ENCODE data around the gene SPTBN1. TPM values are rescaled to one million over a fixed set of nuclear protein-coding genes. Genes with fewer than 3 reads are reported as not detected.

SPTBN1 gene
- total RNA-seq, 1 donor from 2014 or later = 601 TPM

GRCh38 chr2:54541995-54542394 is 85.9 kb downstream of the SPTBN1 start:
- peaks cover 49% of the 10 kb centered on the region for H3K4me1 ChIP-seq
- DNase-seq = no peak
- H3K27me3 ChIP-seq (ENCODE audit: low read depth) = no peaks in the 10 kb centered on the region
- H3K9me3 ChIP-seq = no peaks in the 10 kb centered on the region
- no peak overlapping the region for H3K4me3 ChIP-seq
- H3K27ac ChIP-seq = no peak overlapping the region
- no peak for ATAC-seq
- intact Hi-C loops (cut with DNase I) = no loop called here
- TF ChIP-seq CTCF (IDR thresholded peaks at IDR 0.05) = no peak
- H3K36me3 ChIP-seq = peaks cover 4% of the 10 kb centered on the region

DNA sequence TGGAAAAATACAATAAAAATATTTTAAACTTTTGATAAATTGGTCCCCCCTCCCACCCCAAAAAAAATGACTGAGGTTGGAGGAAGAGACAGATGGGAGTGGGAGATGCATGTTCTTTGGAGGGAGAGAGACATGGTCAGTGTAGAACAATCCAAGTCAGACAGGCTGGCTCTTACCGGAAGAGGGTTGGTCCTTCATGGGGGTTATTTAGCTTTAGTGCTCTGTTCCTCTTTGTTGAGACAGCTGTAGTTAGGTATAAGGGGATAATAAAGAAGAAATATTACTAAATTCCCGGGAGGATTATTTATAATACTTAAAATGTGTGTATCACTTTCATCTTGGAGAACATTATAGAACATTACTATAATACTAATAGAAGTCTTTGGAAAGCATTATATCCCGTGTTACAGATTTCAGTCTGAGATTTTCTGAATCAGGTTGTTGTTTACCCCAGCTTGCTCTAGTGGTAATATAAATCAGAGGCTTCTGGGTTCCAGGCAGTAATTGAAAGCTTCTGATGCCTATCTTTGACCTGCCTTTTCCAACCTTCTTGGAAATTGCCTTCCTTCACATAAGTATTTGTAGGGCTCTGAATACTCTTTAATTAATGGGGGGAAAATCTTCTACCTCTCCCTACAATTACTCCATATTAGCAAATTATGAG is 87.7 kb downstream of the SPTBN1 start:
- no peak for TF ChIP-seq CTCF (IDR thresholded peaks at IDR 0.05)

DNA sequence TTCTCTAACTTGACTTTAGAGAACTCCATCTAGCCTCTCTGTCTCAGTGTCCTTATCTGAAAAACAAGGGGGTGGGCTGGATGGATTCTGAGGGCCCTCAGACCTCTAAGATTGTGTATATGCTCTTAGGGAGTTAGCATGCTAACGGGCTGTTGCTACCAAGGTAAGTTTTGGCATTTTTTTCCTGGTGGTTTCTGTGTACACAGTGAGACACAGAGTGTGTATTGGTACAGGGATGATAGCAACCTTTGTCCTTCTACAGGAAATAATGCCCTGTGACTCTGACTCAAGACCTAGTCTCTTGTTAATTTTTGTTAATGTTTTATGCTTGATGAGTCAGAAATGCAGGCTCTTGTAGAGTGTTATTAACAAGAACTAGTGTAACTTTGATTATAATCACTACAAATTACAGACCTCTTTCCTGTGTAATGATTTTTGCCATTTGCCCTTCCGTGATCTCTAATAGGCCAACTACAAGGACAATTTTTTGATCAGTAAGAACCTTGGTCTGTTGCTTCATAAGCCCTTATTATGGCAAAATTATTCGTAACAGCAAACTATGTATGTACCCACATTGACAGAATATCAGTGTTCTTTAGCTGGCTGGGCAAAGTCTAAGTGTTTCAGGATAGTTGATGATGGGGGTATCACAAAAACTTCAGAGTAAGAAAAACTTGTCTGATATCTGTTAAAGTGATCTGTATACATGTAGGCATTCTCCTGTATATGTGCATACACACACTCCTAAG is 89.7 kb downstream of the SPTBN1 start:
- Histone ChIP-seq H3K4me3 (no peak overlapping the region), H3K9me3 (no peaks in the 10 kb centered on the region), H3K4me1 (peaks cover 65% of the 10 kb centered on the region), H3K27ac (peak overlapping the region; percentile 15), H3K36me3 (peaks cover 4% of the 10 kb centered on the region), H3K27me3 (ENCODE audit: low read depth) (no peaks in the 10 kb centered on the region)
- DNase-seq (no peak), ATAC-seq (peak; percentile 68 to 78)
- TF ChIP-seq CTCF (IDR thresholded peaks at IDR 0.05) = no peak
- intact Hi-C loops (cut with DNase I) = no loop called here

More for the DNA sequence above, 87.7 kb downstream of the SPTBN1 start:
- no peak overlapping the region for H3K4me3 ChIP-seq
- DNase-seq (no peak), ATAC-seq (no peak)
- intact Hi-C loops (cut with DNase I) = no loop called here
- peaks cover 58% of the 10 kb centered on the region for H3K4me1 ChIP-seq
- H3K9me3 ChIP-seq = no peaks in the 10 kb centered on the region
- H3K27ac ChIP-seq = no peak overlapping the region
- H3K27me3 ChIP-seq (ENCODE audit: low read depth) = no peaks in the 10 kb centered on the region
- H3K36me3 ChIP-seq = peaks cover 4% of the 10 kb centered on the region

DNA sequence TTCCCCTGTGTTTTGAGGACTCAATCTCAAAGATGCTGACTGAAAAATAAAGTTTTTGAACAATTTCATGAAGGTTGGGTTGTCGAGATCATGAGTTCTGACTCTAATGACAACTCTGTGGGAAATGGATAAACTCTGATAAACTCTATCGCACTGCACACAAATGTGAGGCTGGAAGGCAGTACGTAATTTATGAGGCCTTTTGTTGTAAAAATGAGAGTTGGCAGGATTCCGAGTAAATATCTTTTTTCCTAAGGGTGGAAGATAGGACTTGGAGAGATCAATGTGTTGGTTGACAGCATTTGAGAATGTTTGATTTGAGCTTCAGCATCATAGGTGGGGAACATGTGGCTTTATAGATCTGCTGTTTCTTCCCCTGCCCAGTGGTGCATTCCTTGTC is 90.4 kb downstream of the SPTBN1 start:
- DNase-seq (no peak), ATAC-seq (no peak)
- Histone ChIP-seq H3K27me3 (ENCODE audit: low read depth) (no peaks in the 10 kb centered on the region), H3K27ac (peak overlapping the region; percentile 4), H3K36me3 (peaks cover 3% of the 10 kb centered on the region), H3K4me3 (no peak overlapping the region), H3K4me1 (peaks cover 64% of the 10 kb centered on the region), H3K9me3 (no peaks in the 10 kb centered on the region)
- no peak for TF ChIP-seq CTCF (IDR thresholded peaks at IDR 0.05)
- intact Hi-C loops (cut with DNase I) = no loop called here

- no peak overlapping the region for H3K27ac ChIP-seq
- intact Hi-C loops (cut with DNase I) = no loop called here
- DNase-seq = no peak
- ATAC-seq = no peak
- TF ChIP-seq CTCF (IDR thresholded peaks at IDR 0.05) = no peak
- no peaks in the 10 kb centered on the region for H3K27me3 ChIP-seq (ENCODE audit: low read depth)
- no peak overlapping the region for H3K4me3 ChIP-seq
- H3K4me1 ChIP-seq = peaks cover 62% of the 10 kb centered on the region
- H3K9me3 ChIP-seq = no peaks in the 10 kb centered on the region
- no peaks in the 10 kb centered on the region for H3K36me3 ChIP-seq
Observed at GRCh38 chr2:54546923-54547720, 91.0 kb downstream of the SPTBN1 start.
